ENCODE results near the gene GPANK1. TPM values are rescaled to one million over a fixed set of nuclear protein-coding genes. Genes with fewer than 3 reads are reported as not detected.

GPANK1 gene
- total RNA-seq, 1 donor = 23.9 TPM

DNA sequence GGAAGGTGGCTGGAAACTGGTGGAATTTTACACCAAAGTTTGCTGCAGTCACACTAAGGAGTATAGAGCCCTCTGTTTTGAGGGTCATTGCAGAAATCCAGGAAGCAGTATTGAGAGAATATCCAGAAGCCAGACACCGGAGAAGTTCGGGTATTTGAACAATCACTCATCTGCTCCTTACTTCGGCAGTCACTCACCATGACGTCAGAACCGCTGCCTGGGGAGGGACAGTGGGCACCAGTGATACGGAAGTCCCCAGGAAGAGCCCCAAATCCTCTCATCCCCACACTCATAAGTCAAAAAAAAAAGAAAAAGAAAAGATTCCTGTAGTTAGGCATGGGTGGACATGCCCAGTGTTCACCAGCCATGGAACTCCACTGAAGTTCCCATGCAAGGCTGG lies 12.1 kb upstream of the GPANK1 start:
- Histone ChIP-seq H3K9me3 (ENCODE audit: low read depth, low read length) (no peaks in the 10 kb centered on the region), H3K27ac (ENCODE audit: low read depth, low read length) (no peak overlapping the region), H3K36me3 (ENCODE audit: insufficient read depth, low read length) (peaks cover 13% of the 10 kb centered on the region), H4K20me1 (ENCODE audit: insufficient read depth, low read length) (no peaks in the 10 kb centered on the region), H3K4me1 (ENCODE audit: insufficient read depth, low read length) (peaks cover 15% of the 10 kb centered on the region), H3K27me3 (ENCODE audit: insufficient read depth, low read length) (no peaks in the 10 kb centered on the region), H2AFZ (ENCODE audit: low read length) (no peak overlapping the region), H3K4me2 (ENCODE audit: insufficient read depth, low read length) (no peak overlapping the region), H3K4me3 (ENCODE audit: insufficient read depth, low read length) (no peak overlapping the region), H3K79me2 (ENCODE audit: insufficient read depth, low read length) (no peaks in the 10 kb centered on the region)
- no peak for TF ChIP-seq CTCF (IDR thresholded peaks at IDR 0.05; ENCODE audit: extremely low read depth, low read depth, low read length)
- no peak for DNase-seq (ENCODE audit: insufficient read length, low spot score, missing footprints)

GRCh38 chr6:31676322-31676903 lies 11.6 kb upstream of the GPANK1 start:
- DNase-seq (ENCODE audit: insufficient read length, low spot score, missing footprints) = no peak
- Histone ChIP-seq H3K36me3 (ENCODE audit: insufficient read depth, low read length) (peaks cover 18% of the 10 kb centered on the region), H2AFZ (ENCODE audit: low read length) (no peak overlapping the region), H3K27me3 (ENCODE audit: insufficient read depth, low read length) (no peaks in the 10 kb centered on the region), H3K79me2 (ENCODE audit: insufficient read depth, low read length) (no peaks in the 10 kb centered on the region), H3K4me1 (ENCODE audit: insufficient read depth, low read length) (peaks cover 12% of the 10 kb centered on the region), H4K20me1 (ENCODE audit: insufficient read depth, low read length) (no peaks in the 10 kb centered on the region), H3K27ac (ENCODE audit: low read depth, low read length) (no peak overlapping the region), H3K4me2 (ENCODE audit: insufficient read depth, low read length) (no peak overlapping the region), H3K9me3 (ENCODE audit: low read depth, low read length) (no peaks in the 10 kb centered on the region), H3K4me3 (ENCODE audit: insufficient read depth, low read length) (no peak overlapping the region)
- TF ChIP-seq CTCF (IDR thresholded peaks at IDR 0.05; ENCODE audit: extremely low read depth, low read depth, low read length) = no peak

DNA sequence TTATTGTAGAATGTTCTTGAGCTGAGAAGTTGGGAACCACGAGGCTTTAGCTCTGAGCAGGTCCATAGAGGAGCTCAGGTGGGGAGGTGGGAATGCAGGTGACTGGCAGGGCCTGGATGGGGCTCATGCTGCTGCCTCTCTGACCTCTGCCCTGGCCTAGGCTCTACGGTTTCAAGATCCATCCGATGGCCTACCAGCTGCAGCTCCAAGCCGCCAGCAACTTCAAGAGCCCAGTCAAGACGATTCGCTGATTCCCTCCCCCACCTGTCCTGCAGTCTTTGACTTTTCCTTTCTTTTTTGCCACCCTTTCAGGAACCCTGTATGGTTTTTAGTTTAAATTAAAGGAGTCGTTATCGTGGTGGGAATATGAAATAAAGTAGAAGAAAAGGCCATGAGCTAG lies 4.9 kb upstream of the GPANK1 start, which contains the start of gene LY6G5B:
Gene LY6G5B, plus strand, starts transcription at position 301 of the 400 bp plus-strand sequence. CDS start 975 bp downstream, outside the sequence.
- Histone ChIP-seq H3K4me2 (ENCODE audit: insufficient read depth, low read length) (no peak within 1 kb of the TSS), H2AFZ (ENCODE audit: low read length) (no peak within 1 kb of the TSS), H3K4me1 (ENCODE audit: insufficient read depth, low read length) (peaks cover 8% of the 10 kb centered on the region), H3K36me3 (ENCODE audit: insufficient read depth, low read length) (peaks cover 60% of the 10 kb centered on the region), H4K20me1 (ENCODE audit: insufficient read depth, low read length) (peaks cover 11% of the 10 kb centered on the region), H3K4me3 (ENCODE audit: insufficient read depth, low read length) (no peak within 1 kb of the TSS), H3K9me3 (ENCODE audit: low read depth, low read length) (no peaks in the 10 kb centered on the region), H3K27me3 (ENCODE audit: insufficient read depth, low read length) (no peaks in the 10 kb centered on the region), H3K27ac (ENCODE audit: low read depth, low read length) (no peak within 1 kb of the TSS), H3K79me2 (ENCODE audit: insufficient read depth, low read length) (peaks cover 43% of the 10 kb centered on the region)
- DNase-seq (ENCODE audit: insufficient read length, low spot score, missing footprints) = no peak
- no peak for TF ChIP-seq CTCF (IDR thresholded peaks at IDR 0.05; ENCODE audit: extremely low read depth, low read depth, low read length)

DNA sequence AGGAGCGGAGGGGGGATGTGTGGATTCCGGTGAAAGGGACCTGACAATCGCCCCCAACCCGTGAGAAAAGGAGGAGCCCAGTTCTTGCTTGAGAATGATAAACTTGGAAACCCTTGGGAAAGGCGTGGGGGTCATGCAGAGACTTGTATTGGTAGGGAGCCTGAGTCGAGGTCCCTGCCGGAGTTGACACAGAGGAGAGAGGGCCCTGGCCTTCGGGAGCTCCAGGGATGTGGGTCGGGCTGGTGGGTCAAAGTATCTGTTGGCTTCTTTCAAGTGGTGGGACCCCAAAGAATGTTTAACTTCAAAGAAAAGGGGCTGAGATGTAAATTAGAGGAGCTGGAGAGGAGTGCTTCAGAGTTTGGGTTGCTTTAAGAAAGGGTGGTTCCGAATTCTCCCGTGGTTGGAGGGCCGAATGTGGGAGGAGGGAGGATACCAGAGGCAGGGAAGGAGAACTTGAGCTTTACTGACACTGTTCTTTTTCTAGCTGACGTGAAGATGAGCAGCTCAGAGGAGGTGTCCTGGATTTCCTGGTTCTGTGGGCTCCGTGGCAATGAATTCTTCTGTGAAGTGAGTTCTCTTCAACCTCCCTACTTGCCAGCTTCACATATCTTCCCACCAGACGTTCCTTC lies 1.7 kb upstream of the GPANK1 start:
- Histone ChIP-seq H3K27me3 (ENCODE audit: insufficient read depth, low read length) (no peaks in the 10 kb centered on the region), H3K4me3 (ENCODE audit: insufficient read depth, low read length) (peak overlapping the region; percentile 84), H3K4me1 (ENCODE audit: insufficient read depth, low read length) (peaks cover 26% of the 10 kb centered on the region), H4K20me1 (ENCODE audit: insufficient read depth, low read length) (peaks cover 11% of the 10 kb centered on the region), H3K4me2 (ENCODE audit: insufficient read depth, low read length) (peak overlapping the region; percentile 93), H3K9me3 (ENCODE audit: low read depth, low read length) (no peaks in the 10 kb centered on the region), H3K36me3 (ENCODE audit: insufficient read depth, low read length) (peaks cover 54% of the 10 kb centered on the region), H3K27ac (ENCODE audit: low read depth, low read length) (peak overlapping the region; percentile 80), H2AFZ (ENCODE audit: low read length) (peak overlapping the region; percentile 61), H3K79me2 (ENCODE audit: insufficient read depth, low read length) (peaks cover 59% of the 10 kb centered on the region)
- DNase-seq (ENCODE audit: insufficient read length, low spot score, missing footprints) = no peak
- TF ChIP-seq CTCF (IDR thresholded peaks at IDR 0.05; ENCODE audit: extremely low read depth, low read depth, low read length) = no peak

All from osteoblast (primary cell).